Mesothelial cell of epicardium (in vitro differentiated cells): ENCODE measurements around the gene VPS35. TPM values are rescaled to one million over a fixed set of nuclear protein-coding genes. Genes with fewer than 3 reads are reported as not detected.

Experiments
- DNase-seq, 2 experiments: peaks; one replicate each; pipeline ENCODE4 v3.0.0; 2021; ENCODE audit warnings: low spot score in 2 of 2; ENCODE audit not compliant: unreplicated experiment in 2 of 2
- H3K27ac Mint-ChIP-seq: 2 replicates; pipeline ENCODE4 v1.8.0; 2021; ENCODE audit warnings: mixed read lengths
- H3K27me3 Mint-ChIP-seq: 2 replicates; pipeline ENCODE4 v1.8.0; 2021; ENCODE audit warnings: low read depth, mixed read lengths
- H3K36me3 Mint-ChIP-seq: 2 replicates; pipeline ENCODE4 v1.8.0; 2021; ENCODE audit warnings: mixed read lengths
- H3K4me1 Mint-ChIP-seq: 2 replicates; pipeline ENCODE4 v1.8.0; 2021; ENCODE audit warnings: mixed read lengths
- H3K4me3 Mint-ChIP-seq: 2 replicates; pipeline ENCODE4 v1.8.0; 2021; ENCODE audit warnings: mild to moderate bottlenecking, moderate library complexity, mixed read lengths
- H3K9me3 Mint-ChIP-seq: 2 replicates; pipeline ENCODE4 v1.8.0; 2021; ENCODE audit warnings: mixed read lengths
- total RNA-seq: library from RNA; stranded (reverse); gene quantifications from 3 replicates; pipeline ENCODE4 v1.2.1, GENCODE V29; 2021
- TF ChIP-seq, protein P1 (sequence below): fragments of 200-600 bp; sonication (generic); IDR thresholded peaks from one replicate; pipeline ENCODE4 v1.5.0; 2021; ENCODE audit warnings: antibody characterized with exemption; ENCODE audit not compliant: unreplicated experiment

The VPS35 gene
- total RNA-seq, 1 donor from 2014 or later = 115 TPM

DNA sequence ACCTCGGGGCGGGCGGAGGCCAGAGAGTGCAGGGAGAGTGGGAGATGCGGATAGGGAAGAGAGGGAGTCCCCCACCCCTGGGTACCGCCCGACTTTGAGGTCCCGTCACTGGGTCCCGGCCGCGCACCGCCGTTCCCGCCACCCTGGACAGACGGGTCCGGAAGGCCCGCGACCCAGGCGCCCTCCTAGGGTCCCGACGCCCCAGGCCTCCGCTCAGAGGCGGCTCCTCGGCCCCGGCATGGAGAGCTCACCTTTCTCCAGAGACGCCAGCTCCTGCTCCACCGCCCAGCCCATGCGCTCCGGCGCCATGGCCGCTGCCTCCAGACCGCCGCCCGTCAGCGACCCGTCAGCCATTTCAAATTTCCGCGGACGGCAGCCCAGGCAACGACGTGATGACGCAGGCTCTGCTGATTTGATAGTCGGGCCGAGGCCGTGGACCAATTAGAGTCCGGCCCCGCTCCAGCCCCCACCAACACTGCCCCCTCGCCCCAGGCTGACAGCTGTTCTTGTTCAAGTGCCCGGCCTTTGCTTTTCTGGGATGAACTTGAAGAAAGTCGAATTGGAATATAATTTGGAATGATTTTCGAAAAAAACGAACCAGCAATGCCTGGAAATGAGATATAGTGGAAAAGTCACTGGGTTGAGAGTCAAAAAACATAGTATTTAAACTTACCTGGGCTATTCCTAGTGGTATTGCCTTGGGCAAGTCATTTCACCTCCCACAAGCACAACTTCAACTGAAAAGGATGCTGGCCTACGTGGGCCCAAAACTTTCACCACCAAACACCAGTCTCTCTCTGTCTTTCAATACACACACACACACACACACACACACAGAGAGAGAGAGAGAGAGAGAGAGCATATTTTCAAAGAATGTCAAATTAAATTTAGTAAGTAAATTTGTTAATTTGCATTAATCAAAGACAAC, 67.7 kb downstream of the VPS35 start, which contains the start of gene SHCBP1:
SHCBP1 (minus strand) TSS at position 374 of the 928 bp plus-strand sequence; CDS start at position 354, 20 bp downstream.
- Mint-ChIP-seq H3K9me3 (no peaks in the 10 kb centered on the region), H3K4me1 (peaks cover 7% of the 10 kb centered on the region), H3K36me3 (no peaks in the 10 kb centered on the region), H3K27ac (peak within 1 kb of the TSS; percentile 47), H3K4me3 (peak within 1 kb of the TSS; percentile 88), H3K27me3 (no peaks in the 10 kb centered on the region)
- peak; percentile 69 to 83 for DNase-seq
- TF ChIP-seq, protein P1, sequence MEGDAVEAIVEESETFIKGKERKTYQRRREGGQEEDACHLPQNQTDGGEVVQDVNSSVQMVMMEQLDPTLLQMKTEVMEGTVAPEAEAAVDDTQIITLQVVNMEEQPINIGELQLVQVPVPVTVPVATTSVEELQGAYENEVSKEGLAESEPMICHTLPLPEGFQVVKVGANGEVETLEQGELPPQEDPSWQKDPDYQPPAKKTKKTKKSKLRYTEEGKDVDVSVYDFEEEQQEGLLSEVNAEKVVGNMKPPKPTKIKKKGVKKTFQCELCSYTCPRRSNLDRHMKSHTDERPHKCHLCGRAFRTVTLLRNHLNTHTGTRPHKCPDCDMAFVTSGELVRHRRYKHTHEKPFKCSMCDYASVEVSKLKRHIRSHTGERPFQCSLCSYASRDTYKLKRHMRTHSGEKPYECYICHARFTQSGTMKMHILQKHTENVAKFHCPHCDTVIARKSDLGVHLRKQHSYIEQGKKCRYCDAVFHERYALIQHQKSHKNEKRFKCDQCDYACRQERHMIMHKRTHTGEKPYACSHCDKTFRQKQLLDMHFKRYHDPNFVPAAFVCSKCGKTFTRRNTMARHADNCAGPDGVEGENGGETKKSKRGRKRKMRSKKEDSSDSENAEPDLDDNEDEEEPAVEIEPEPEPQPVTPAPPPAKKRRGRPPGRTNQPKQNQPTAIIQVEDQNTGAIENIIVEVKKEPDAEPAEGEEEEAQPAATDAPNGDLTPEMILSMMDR = no peak

GRCh38 chr16:46620266-46621005, 68.5 kb downstream of the VPS35 start:
- DNase-seq = no peak
- TF ChIP-seq, protein P1 = no peak
- peak overlapping the region; percentile 26 for H3K27ac Mint-ChIP-seq
- no peaks in the 10 kb centered on the region for H3K27me3 Mint-ChIP-seq
- H3K9me3 Mint-ChIP-seq = no peaks in the 10 kb centered on the region
- H3K4me3 Mint-ChIP-seq = peak overlapping the region; percentile 88
- H3K4me1 Mint-ChIP-seq = peaks cover 7% of the 10 kb centered on the region
- no peaks in the 10 kb centered on the region for H3K36me3 Mint-ChIP-seq

DNA sequence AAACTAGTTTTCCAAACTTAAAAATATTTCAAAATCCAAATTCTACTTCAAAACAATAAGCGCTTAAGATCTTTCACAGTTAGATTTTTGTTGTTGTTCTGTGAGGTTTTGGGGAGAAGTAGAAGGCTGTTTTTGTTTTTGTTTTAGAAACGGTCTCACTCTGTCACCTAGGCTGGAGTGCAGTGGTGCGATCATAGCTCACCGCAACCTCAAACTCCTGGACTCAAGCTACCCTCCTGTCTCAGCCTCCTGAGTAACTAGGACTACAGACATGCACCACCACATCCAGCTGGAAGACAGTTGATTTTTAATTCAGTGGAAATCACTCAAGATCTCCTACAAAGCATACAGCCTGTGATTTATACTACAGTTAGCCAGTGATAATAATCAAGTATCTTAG, 70.5 kb downstream of the VPS35 start:
- Mint-ChIP-seq H3K4me3 (no peak overlapping the region), H3K9me3 (no peaks in the 10 kb centered on the region), H3K36me3 (peaks cover 3% of the 10 kb centered on the region), H3K27me3 (no peaks in the 10 kb centered on the region), H3K4me1 (peaks cover 7% of the 10 kb centered on the region), H3K27ac (no peak overlapping the region)
- TF ChIP-seq, protein P1 = no peak
- no peak for DNase-seq

DNA sequence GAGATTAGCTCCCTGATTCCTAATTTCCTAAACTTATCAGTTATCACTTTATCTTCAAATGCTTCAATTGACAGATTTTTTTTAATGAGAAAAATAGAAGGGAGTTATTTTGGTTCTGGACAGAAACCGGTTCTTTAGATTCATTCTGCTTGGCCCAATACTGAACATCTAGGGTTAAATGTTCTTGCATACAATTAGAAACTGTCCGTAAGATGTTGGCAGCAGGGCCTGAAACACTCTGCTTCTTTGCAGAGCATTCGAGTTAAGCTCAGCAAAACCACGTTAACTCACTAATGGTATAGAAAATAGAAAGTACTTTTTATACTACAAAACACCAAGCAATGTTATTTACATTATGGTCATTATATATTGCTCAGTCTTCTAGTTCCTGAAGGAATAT, 75.0 kb downstream of the VPS35 start:
- H3K36me3 Mint-ChIP-seq = peaks cover 3% of the 10 kb centered on the region
- H3K27me3 Mint-ChIP-seq = no peaks in the 10 kb centered on the region
- H3K4me1 Mint-ChIP-seq = no peaks in the 10 kb centered on the region
- DNase-seq = no peak
- no peaks in the 10 kb centered on the region for H3K9me3 Mint-ChIP-seq
- H3K4me3 Mint-ChIP-seq = no peak overlapping the region
- TF ChIP-seq, protein P1 = no peak
- H3K27ac Mint-ChIP-seq = no peak overlapping the region

GRCh38 chr16:46613352-46613751, 75.6 kb downstream of the VPS35 start:
- Mint-ChIP-seq H3K9me3 (no peaks in the 10 kb centered on the region), H3K27ac (no peak overlapping the region), H3K36me3 (peaks cover 3% of the 10 kb centered on the region), H3K4me3 (no peak overlapping the region), H3K4me1 (no peaks in the 10 kb centered on the region), H3K27me3 (no peaks in the 10 kb centered on the region)
- no peak for DNase-seq
- TF ChIP-seq, protein P1 = no peak
